Activated T-helper 2 cell treated with anti-CD3 and anti-CD28 coated beads, Interferon-gamma antibody, Interleukin-2, Interleukin-4, amounts not matched to agents 10 μg/mL and 5 μg/mL and 100 μg/mL, durations not matched to agents 14 hours and 24 hours and 36 hours (primary cell): ENCODE measurements around the gene COA5. TPM values are rescaled to one million over a fixed set of nuclear protein-coding genes. Genes with fewer than 3 reads are reported as not detected.
A peak's percentile ranks its signal among the peaks of the same experiment; 100 is the strongest.

Experiments
- DNase-seq: peaks from one replicate; pipeline ENCODE4 v3.0.0; 2021; ENCODE audit warnings: low spot score
- H3K27ac Mint-ChIP-seq: one replicate; pipeline ENCODE4 v1.8.0; 2021; ENCODE audit warnings: mixed read lengths
- H3K27me3 Mint-ChIP-seq: one replicate; pipeline ENCODE4 v1.8.0; 2021; ENCODE audit warnings: low read depth, mixed read lengths
- H3K36me3 Mint-ChIP-seq: one replicate; pipeline ENCODE4 v1.8.0; 2021; ENCODE audit warnings: low read depth, mixed read lengths
- H3K4me1 Mint-ChIP-seq: one replicate; pipeline ENCODE4 v1.8.0; 2021; ENCODE audit warnings: low read depth, mixed read lengths
- H3K4me3 Mint-ChIP-seq: one replicate; pipeline ENCODE4 v1.8.0; 2021; ENCODE audit warnings: low read depth, mild to moderate bottlenecking, moderate library complexity, mixed read lengths
- H3K9me3 Mint-ChIP-seq: one replicate; pipeline ENCODE4 v1.8.0; 2021; ENCODE audit warnings: mixed read lengths
- intact Hi-C: fragments of 100-400 bp; cut with micrococcal nuclease; formaldehyde crosslinking; loops from one replicate; pipeline ENCODE4 v1.15.1; 2023
- total RNA-seq: library from RNA; stranded (reverse); gene quantifications from 2 replicates; pipeline ENCODE4 v1.2.3, GENCODE V29; 2022

COA5 gene
- total RNA-seq, 1 donor from 2014 or later = 23.9 TPM

GRCh38 chr2:98554116-98554861, 54.0 kb downstream of the COA5 start:
- Mint-ChIP-seq H3K4me1 (peaks cover 43% of the 10 kb centered on the region), H3K9me3 (no peaks in the 10 kb centered on the region), H3K27ac (no peak overlapping the region), H3K36me3 (peaks cover 79% of the 10 kb centered on the region), H3K4me3 (no peak overlapping the region), H3K27me3 (no peaks in the 10 kb centered on the region)
- intact Hi-C loops = loop anchor here (5.0 kb wide), 2 partner anchors 72 to 87 kb away; no protein-coding TSS in a partner anchor
- DNase-seq = no peak

DNA sequence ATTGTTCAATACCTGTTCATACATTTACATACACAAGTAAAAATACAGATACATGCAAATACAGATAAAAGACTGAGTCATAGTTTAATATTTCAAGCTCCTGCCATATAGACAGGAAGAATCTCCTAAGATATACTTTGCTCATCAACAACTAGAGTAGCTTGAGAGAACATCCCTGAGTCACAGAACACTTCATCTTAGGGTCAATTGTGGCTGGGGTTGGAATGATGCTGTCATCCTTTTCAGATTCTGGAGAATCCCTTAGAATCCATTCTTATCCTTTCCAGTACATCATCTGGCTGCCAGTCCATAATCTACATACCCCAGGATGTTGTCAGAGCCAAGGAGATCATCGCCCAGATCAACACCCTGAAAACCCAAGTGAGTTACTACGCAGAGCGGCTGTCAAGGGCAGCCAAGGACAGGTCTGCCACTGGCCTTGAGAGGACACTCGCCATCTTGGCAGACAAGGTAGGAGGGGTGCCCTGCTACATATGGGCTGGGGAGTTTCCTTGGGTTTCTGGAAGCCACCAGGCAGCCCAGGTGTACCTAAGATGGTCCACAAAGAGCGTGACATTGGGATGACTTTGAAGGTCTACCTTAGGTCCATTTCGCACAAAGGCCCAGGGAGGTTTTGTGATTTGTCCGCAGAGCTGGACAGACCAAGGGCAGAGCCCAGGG, 55.7 kb downstream of the COA5 start:
- Mint-ChIP-seq H3K27ac (peak overlapping the region; percentile 51), H3K27me3 (no peaks in the 10 kb centered on the region), H3K36me3 (peaks cover 69% of the 10 kb centered on the region), H3K4me3 (no peak overlapping the region), H3K4me1 (peaks cover 41% of the 10 kb centered on the region), H3K9me3 (no peaks in the 10 kb centered on the region)
- intact Hi-C loops = loop anchor here (5.0 kb wide), 2 partner anchors 70 to 85 kb away; no protein-coding TSS in a partner anchor
- DNase-seq = no peak

DNA sequence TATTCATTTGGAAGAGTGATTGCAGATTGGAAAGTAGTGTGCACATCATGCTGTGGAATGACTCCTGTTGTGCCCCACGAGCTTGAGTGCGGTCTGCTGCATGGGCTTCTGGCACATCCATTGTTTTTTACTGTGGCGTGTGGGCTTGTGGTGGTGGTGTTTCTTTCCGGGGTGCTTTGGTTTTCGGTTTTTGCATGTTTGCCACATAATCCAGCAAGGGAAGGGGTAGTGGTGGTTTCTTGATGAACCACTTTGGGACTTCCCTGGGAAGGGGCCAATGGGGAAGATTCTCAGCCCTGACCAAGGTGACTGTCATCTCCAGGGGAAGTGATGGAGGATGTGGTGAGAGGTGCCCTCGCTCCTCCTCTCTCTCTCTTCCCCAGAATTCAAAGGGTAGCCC, 57.0 kb downstream of the COA5 start:
- H3K9me3 Mint-ChIP-seq = no peaks in the 10 kb centered on the region
- H3K36me3 Mint-ChIP-seq = peaks cover 73% of the 10 kb centered on the region
- DNase-seq = peak; percentile 27
- H3K4me3 Mint-ChIP-seq = no peak overlapping the region
- peak overlapping the region; percentile 51 for H3K27ac Mint-ChIP-seq
- H3K27me3 Mint-ChIP-seq = no peaks in the 10 kb centered on the region
- H3K4me1 Mint-ChIP-seq = peaks cover 47% of the 10 kb centered on the region
- intact Hi-C loops = loop anchor here (5.0 kb wide), 2 partner anchors 69 to 84 kb away; no protein-coding TSS in a partner anchor

- Mint-ChIP-seq H3K4me3 (no peak overlapping the region), H3K4me1 (peaks cover 47% of the 10 kb centered on the region), H3K27me3 (no peaks in the 10 kb centered on the region), H3K36me3 (peaks cover 73% of the 10 kb centered on the region), H3K9me3 (no peaks in the 10 kb centered on the region), H3K27ac (peak overlapping the region; percentile 40)
- DNase-seq = no peak
- intact Hi-C loops = loop anchor here (5.0 kb wide), 2 partner anchors 68 to 83 kb away; no protein-coding TSS in a partner anchor
These were observed 58.1 kb downstream of the COA5 start for GRCh38 chr2:98550165-98550564.

Other genes starting within 250 kb of the COA5 start
- 35.9 and 40.2 TPM in 2 replicates for gene INPP4A, start 163.7 kb downstream of the COA5 start, total RNA-seq
- gene UNC50, start 77 bp upstream of the COA5 start, total RNA-seq = 39.6 and 40.1 TPM in 2 replicates
- 42.0 and 44.6 TPM in 2 replicates for gene MGAT4A, start 122.6 kb upstream of the COA5 start, total RNA-seq